Motor neuron (in vitro differentiated cells): ENCODE results near the gene DNAH10. TPM values are rescaled to one million over a fixed set of nuclear protein-coding genes. Genes with fewer than 3 reads are reported as not detected.
A peak's percentile ranks its signal among the peaks of the same experiment; 100 is the strongest.
"Not testable (repeated sequence)": the region's sequence is repeated elsewhere in the genome, so short reads cannot be mapped to it uniquely, and the experiment has no call there.

Source experiments
- ATAC-seq, 8 experiments: fragments of 200-7000 bp; cut with Tn5 transposase; replicated peaks in 6 of 8; 2 replicates each; pipeline ENCODE4 v1.8.0; 2021; ENCODE audit warnings: mild to moderate bottlenecking in 8 of 8, moderate library complexity in 8 of 8
- H3K27ac ChIP-seq, 2 donors: fragments of 250-450 bp; sonication (Bioruptor Pico); 2 replicates each; pipeline ENCODE4 v1.9.0; 2021; ENCODE audit warnings: antibody characterized with exemption in 2 of 2, mild to moderate bottlenecking in 2 of 2, moderate library complexity in 1 of 2
- H3K4me1 ChIP-seq, 2 donors: fragments of 250-450 bp; sonication (Bioruptor Pico); replicated peaks in 1 of 2; 2 replicates each; pipeline ENCODE4 v1.6.1; 2021; ENCODE audit warnings: antibody characterized with exemption in 2 of 2, mild to moderate bottlenecking in 2 of 2, moderate library complexity in 1 of 2
- H3K4me3 ChIP-seq, 5 donors: fragments of 250-450 bp; sonication (Bioruptor Pico); 2 replicates each; pipeline ENCODE4 v1.9.0; 2021; ENCODE audit warnings: antibody characterized with exemption in 5 of 5, mild to moderate bottlenecking in 5 of 5, moderate library complexity in 4 of 5
- WGBS, 10 experiments: fragments of 450-650 bp; shearing (Covaris generic); methylation state at CpG; one replicate each; pipeline ENCODE4 v1.0.0; 2022; 5-methylcytosine and 5-hydroxymethylcytosine counted together
- in situ Hi-C, 9 experiments: fragments of 400-800 bp; cut with MboI; loops; one replicate each; pipeline ENCODE4 v1.15.0; 2021; ENCODE audit warnings: low sequenced_read_pairs in 9 of 9, low pct_unique_long_range_greater_than_20kb in 2 of 9; ENCODE audit not compliant: unreplicated experiment in 9 of 9
- total RNA-seq, 8 experiments: library from RNA; unstranded; fragments of 300-600 nt; gene quantifications; 2 replicates each; pipeline versions ENCODE4 v1.2.3 to v1.2.4, GENCODE V29; 2022

The DNAH10 gene
- total RNA-seq, 8 experiments from 2014 or later, result 0.67 to 153 (median 2.2) TPM

DNA sequence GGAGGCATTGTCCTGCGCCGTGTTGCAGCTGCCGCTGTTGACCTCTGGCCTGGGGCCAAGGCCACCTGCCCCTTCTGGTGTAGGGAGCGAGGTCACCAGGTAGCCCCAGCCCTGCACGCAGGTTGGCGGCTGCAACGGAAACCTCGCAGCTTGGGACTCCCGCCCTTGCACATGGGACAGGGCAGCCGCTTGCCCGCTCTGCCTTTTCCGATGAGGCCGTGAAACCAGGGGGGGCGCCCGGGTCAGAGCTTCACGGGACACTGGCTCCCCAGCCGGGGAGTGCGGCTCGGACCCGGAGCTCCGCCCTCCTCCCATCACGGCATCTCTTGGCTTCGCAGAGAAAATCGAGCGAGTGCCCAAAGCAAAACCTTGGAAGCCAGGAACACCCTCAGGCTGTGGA, 25.4 kb downstream of the DNAH10 start:
- in situ Hi-C loops, result no loop called here
- Histone ChIP-seq H3K27ac (no peak overlapping the region), H3K4me1 (no peaks in the 10 kb centered on the region), H3K4me3 (no peak overlapping the region)
- no peak for ATAC-seq
- WGBS, 10 experiments, result 80 to 100% (median 91%) methylated on average over 1 to 9 of the region's 25 CpGs; no CpG with 5 or more reads in 4 of the 10 experiments

DNA sequence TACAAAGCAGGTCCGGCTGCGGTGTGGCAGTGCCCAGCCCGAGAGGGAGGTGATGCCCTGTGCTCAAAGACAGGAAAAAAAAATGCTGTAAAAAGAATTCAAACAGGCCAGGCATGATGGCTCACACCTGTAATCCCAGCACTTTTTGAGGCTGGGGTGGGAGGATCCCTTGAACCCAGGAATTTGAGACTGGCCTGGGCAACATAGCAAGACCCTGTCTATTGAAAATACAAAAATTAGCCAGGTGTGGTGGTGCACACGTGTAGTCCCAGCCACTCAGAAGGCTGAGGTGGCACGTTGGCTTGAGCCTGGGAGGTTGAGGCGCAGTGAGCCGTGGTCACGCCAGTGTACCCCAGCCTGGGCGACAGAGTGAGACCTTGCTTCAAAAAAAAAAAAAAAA, 26.4 kb downstream of the DNAH10 start:
- in situ Hi-C loops, result no loop called here
- Histone ChIP-seq H3K4me1 (no peaks in the 10 kb centered on the region), H3K4me3 (no peak overlapping the region), H3K27ac (no peak overlapping the region)
- WGBS, 10 experiments, result 59 to 100% (median 79%) methylated on average over 2 to 8 of the region's 9 CpGs; no CpG with 5 or more reads in 3 of the 10 experiments
- no peak for ATAC-seq

DNA sequence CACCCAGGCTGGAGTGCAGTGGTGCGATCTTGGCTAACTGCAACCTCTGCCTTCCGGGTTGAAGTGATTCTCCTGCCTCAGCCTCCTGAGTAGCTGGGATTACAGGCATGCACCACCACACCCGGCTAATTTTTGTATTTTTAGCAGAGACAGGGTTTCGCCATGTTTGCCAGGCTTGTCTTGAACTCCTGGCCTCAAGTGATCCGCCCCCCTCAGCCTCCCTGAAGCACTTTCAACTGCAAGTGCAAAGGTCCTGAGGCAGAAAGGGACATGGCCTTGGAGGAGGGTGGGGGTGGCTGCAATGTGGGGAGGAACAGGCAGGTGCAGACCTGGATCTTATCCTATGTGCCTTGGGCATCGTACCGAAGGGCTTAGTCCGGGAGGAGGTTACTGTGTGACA, 27.3 kb downstream of the DNAH10 start:
- H3K4me1 ChIP-seq, ATAC-seq, in situ Hi-C loops, H3K27ac ChIP-seq, H3K4me3 ChIP-seq: not testable (repeated sequence)
- WGBS, 10 experiments, result 80 to 87% methylated on average over 3 to 6 of the region's 8 CpGs; no CpG with 5 or more reads in 8 of the 10 experiments

GRCh38 chr12:123790905-123791467, 28.9 kb downstream of the DNAH10 start:
- Histone ChIP-seq H3K4me3 (no peak overlapping the region), H3K27ac (no peak overlapping the region), H3K4me1 (peaks cover 0 to 6% of the 10 kb centered on the region in 2 donors)
- ATAC-seq, result no peak
- 25 to 100% (median 60%) methylated on average over 1 to 4 of the region's 4 CpGs for WGBS, 10 experiments
- in situ Hi-C loops, result no loop called here

DNA sequence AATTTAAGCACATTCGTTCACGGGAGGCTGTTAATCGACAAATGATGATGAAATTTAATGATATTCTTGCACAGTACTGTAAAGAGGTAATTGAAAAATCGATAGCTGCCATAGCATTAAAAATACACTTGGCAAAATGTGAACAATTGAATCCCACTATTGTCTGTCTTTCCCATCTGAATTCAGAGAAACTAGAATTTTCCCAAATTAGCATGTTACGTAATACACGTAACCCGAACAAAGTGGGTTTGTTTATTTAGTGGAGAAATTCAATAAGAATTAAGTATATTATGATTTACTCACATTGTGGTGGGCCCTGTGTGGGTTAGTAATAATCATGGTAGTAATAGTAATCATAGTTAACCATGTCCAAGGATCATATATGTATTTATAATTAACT, 31.9 kb downstream of the DNAH10 start:
- no peak for ATAC-seq
- WGBS, 10 experiments, result 57 to 94% (median 71%) methylated on average over 4 to 7 of the region's 7 CpGs
- in situ Hi-C loops, result no loop called here
- Histone ChIP-seq H3K4me1 (peaks cover 0 to 6% of the 10 kb centered on the region in 2 donors), H3K4me3 (no peak overlapping the region), H3K27ac (no peak overlapping the region)

GRCh38 chr12:123798518-123798917, 36.4 kb downstream of the DNAH10 start:
- in situ Hi-C loops, result no loop called here
- H3K27ac ChIP-seq, result no peak overlapping the region
- no peak overlapping the region for H3K4me3 ChIP-seq
- peaks cover 0 to 6% of the 10 kb centered on the region in 2 donors for H3K4me1 ChIP-seq
- no peak for ATAC-seq
- 61 to 100% (median 95%) methylated on average over 1 to 2 of the region's 2 CpGs; no CpG with 5 or more reads in 4 of the 10 experiments for WGBS, 10 experiments

GRCh38 chr12:123799227-123799626, 37.1 kb downstream of the DNAH10 start:
- in situ Hi-C loops, result no loop called here
- peaks cover 0 to under 1% of the 10 kb centered on the region in 2 donors for H3K4me1 ChIP-seq
- no peak overlapping the region for H3K27ac ChIP-seq
- ATAC-seq, result no peak
- H3K4me3 ChIP-seq, result no peak overlapping the region
- WGBS, 10 experiments, result 67 to 100% (median 89%) methylated on average over 2 to 10 of the region's 13 CpGs; no CpG with 5 or more reads in 1 of the 10 experiments

DNA sequence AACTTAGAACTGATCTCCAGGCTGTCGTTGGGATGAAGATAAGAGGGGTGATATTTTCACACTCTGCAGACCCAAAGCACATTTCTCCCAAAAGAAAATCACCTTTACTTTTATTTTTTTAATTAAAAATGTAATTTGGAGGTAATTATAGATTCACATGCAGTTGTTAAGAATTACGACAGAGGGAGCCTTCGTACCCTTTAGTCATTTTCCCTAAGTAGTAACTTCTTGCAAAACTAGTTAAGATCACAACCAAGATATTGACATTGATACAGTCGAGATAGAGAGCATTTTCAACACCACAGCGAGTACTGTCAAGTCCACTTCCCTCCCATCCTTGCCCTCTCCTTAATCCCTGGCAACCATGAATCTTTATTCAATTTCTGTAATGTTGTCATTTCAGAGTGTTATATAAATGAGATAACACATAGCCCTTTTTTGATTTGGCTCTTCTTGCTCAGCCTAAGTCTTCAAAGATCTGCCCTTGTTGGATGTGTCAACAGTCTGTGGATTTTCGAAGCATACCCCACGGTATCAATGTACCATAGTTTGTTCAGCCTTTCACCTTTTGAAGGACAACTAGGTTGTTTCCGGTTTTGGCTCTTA, 39.6 kb downstream of the DNAH10 start:
- no peaks in the 10 kb centered on the region for H3K4me1 ChIP-seq
- 24 to 77% (median 58%) methylated on average over 1 to 8 of the region's 8 CpGs for WGBS, 10 experiments
- no peak for ATAC-seq
- H3K27ac ChIP-seq, result no peak overlapping the region
- in situ Hi-C loops, result no loop called here
- no peak overlapping the region for H3K4me3 ChIP-seq

DNA sequence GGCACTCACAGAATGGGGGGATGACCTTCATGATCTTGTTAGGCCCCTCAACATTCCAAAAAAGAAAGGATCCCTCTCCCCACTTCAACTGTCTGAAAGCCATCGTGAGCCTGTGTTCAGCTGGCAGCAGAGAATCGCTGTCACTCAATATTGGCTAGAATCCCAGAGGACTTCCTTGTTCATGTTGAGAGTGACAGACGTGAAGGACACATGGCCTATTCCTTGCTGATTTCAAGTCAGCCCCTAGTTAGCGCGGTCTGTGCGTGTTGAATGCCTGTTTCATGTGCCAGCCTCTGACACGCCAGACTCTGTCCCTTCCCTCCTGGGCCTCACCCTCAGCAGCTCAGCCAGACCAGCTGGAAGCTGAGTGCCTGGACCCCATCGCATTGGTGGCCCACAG, 43.1 kb downstream of the DNAH10 start:
- Histone ChIP-seq H3K4me3 (no peak overlapping the region), H3K4me1 (no peaks in the 10 kb centered on the region), H3K27ac (no peak overlapping the region)
- no peak for ATAC-seq
- WGBS, 10 experiments, result 17 to 94% (median 78%) methylated on average over 1 to 6 of the region's 8 CpGs; no CpG with 5 or more reads in 3 of the 10 experiments
- in situ Hi-C loops, result no loop called here

- no peak overlapping the region for H3K27ac ChIP-seq
- in situ Hi-C loops, result no loop called here
- ATAC-seq, result no peak
- H3K4me1 ChIP-seq, result no peaks in the 10 kb centered on the region
- no peak overlapping the region for H3K4me3 ChIP-seq
- WGBS, 10 experiments, result 76 to 100% (median 94%) methylated on average over 1 to 4 of the region's 4 CpGs; no CpG with 5 or more reads in 3 of the 10 experiments
These were observed 44.9 kb downstream of the DNAH10 start for GRCh38 chr12:123807002-123807401.

- H3K4me3 ChIP-seq, result no peak overlapping the region
- H3K27ac ChIP-seq, result no peak overlapping the region
- H3K4me1 ChIP-seq, result no peaks in the 10 kb centered on the region
- in situ Hi-C loops, result no loop called here
- 0 to 25% (median 8%) methylated on average over 1 of the region's 2 CpGs; no CpG with 5 or more reads in 6 of the 10 experiments for WGBS, 10 experiments
- peak in 2 of 8 experiments; percentile 29 to 33 for ATAC-seq
These were observed 45.6 kb downstream of the DNAH10 start for GRCh38 chr12:123807670-123808069.

GRCh38 chr12:123808167-123808566, 46.1 kb downstream of the DNAH10 start:
- H3K4me3 ChIP-seq, result no peak overlapping the region
- H3K4me1 ChIP-seq, result no peaks in the 10 kb centered on the region
- no peak overlapping the region for H3K27ac ChIP-seq
- WGBS, 10 experiments, result 0 to 92% (median 67%) methylated on average over 2 to 3 of the region's 4 CpGs; no CpG with 5 or more reads in 7 of the 10 experiments
- in situ Hi-C loops, result no loop called here
- ATAC-seq, result peak in 3 of 8 experiments; percentile 36 to 78 (median 71)

GRCh38 chr12:123813349-123813748, 51.2 kb downstream of the DNAH10 start:
- ATAC-seq, result peak in 3 of 8 experiments; percentile 59 to 70 (median 65)
- Histone ChIP-seq H3K27ac (no peak overlapping the region), H3K4me3 (no peak overlapping the region), H3K4me1 (no peaks in the 10 kb centered on the region)
- 10 to 97% (median 88%) methylated on average over 2 to 7 of the region's 7 CpGs for WGBS, 10 experiments
- in situ Hi-C loops, result no loop called here

DNA sequence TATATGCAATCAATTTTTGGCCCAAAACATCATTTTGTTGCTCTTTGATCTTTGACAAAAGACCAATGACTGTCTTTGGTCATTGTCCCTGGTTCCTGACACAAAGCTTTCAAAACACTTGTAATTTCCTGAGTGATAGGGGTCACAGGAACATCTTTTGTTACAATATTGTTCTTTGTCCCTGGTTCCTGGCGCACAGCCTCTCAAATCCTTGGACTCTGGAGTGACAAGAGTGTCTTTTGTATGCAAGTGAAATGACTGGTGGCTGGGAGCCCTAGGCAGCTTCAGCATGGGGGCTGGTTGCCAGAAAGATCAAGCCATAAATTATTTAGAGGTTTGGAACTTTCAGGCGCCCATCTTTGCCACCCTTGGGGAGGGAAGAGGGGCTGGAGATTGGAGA, 53.9 kb downstream of the DNAH10 start:
- H3K4me1 ChIP-seq, result no peaks in the 10 kb centered on the region
- H3K27ac ChIP-seq, result no peak overlapping the region
- H3K4me3 ChIP-seq, result no peak overlapping the region
- no peak for ATAC-seq
- 0 to 89% (median 71%) methylated on average over 1 to 2 of the region's 2 CpGs; no CpG with 5 or more reads in 4 of the 10 experiments for whole genome bisulfite sequencing, 10 experiments
- in situ Hi-C loops, result no loop called here
